B cell (primary cell): ENCODE measurements around the gene SPON2. TPM values are rescaled to one million over a fixed set of nuclear protein-coding genes. Genes with fewer than 3 reads are reported as not detected.

Source experiments
- ATAC-seq: fragments of 200-7000 bp; cut with Tn5 transposase; one replicate; pipeline ENCODE4 v1.10.0; 2021; ENCODE audit warnings: low read depth, mild to moderate bottlenecking, moderate number of reproducible peaks, moderate library complexity
- CTCF ChIA-PET: fragments of 350-600 bp; sonication (Branson Sonifier 250); formaldehyde crosslinking; loops from one replicate; lab custom pipeline; 2021; ENCODE audit warnings: antibody characterized with exemption, inconsistent platforms; lab: Charles Lee
- POLR2A ChIA-PET: fragments of 350-600 bp; sonication (Branson Sonifier 250); formaldehyde crosslinking; loops from one replicate; lab custom pipeline; 2021; ENCODE audit warnings: antibody characterized with exemption; lab: Charles Lee
- DNase-seq: peaks from one replicate; pipeline ENCODE4 v3.0.0; 2013
- H2AFZ ChIP-seq: 2 replicates; pipeline ENCODE4 v1.6.1; 2012; ENCODE audit warnings: mild to moderate bottlenecking, low read depth, low read length; ENCODE audit not compliant: insufficient read depth, poor library complexity, severe bottlenecking
- H3K27ac ChIP-seq, 2 donors: 1 replicate in 1 of 2; 2 replicates in 1 of 2; pipeline ENCODE4 v1.5.1; 2012 to 2013; ENCODE audit warnings: low read length in 2 of 2, mild to moderate bottlenecking in 2 of 2, moderate library complexity in 1 of 2
- H3K27me3 ChIP-seq, 4 experiments: fragments of 200-600 bp in 1 of 4; sonication (generic) in 1 of 4; replicated peaks in 1 of 4; 1 replicate in 2 of 4; 2 replicates in 2 of 4; pipeline versions ENCODE4 v1.6.1 to v1.7.0; 2013 to 2016; ENCODE audit warnings: low read length in 3 of 4, mild to moderate bottlenecking in 2 of 4, mixed read lengths in 1 of 4, moderate library complexity in 1 of 4; ENCODE audit not compliant: insufficient read depth in 4 of 4, control insufficient read depth in 3 of 4; ENCODE audit errors: control extremely low read depth in 1 of 4
- H3K36me3 ChIP-seq, 2 experiments: replicated peaks in 1 of 2; 1 replicate in 1 of 2; 2 replicates in 1 of 2; pipeline versions ENCODE4 v1.6.1 to v1.7.1; 2013; ENCODE audit warnings: low read length in 1 of 2; ENCODE audit not compliant: insufficient read depth in 2 of 2, control insufficient read depth in 1 of 2; ENCODE audit errors: control extremely low read depth in 1 of 2, extremely low read depth in 1 of 2
- H3K4me1 ChIP-seq, 2 donors: fragments of 200-600 bp in 1 of 2; sonication (generic) in 1 of 2; 1 replicate in 1 of 2; 2 replicates in 1 of 2; pipeline versions ENCODE4 v1.5.1 to v1.6.1; 2013 to 2017; ENCODE audit warnings: low read length in 2 of 2; ENCODE audit not compliant: control insufficient read depth in 2 of 2, insufficient read depth in 2 of 2
- H3K4me2 ChIP-seq: replicated peaks from 2 replicates; pipeline ENCODE3; 2012; ENCODE audit warnings: mild to moderate bottlenecking, low read depth, low read length; ENCODE audit not compliant: poor library complexity, severe bottlenecking
- H3K4me3 ChIP-seq, 5 experiments: fragments of 200-600 bp in 1 of 5; sonication (generic) in 1 of 5; 1 replicate in 3 of 5; 2 replicates in 2 of 5; pipeline versions ENCODE4 v1.5.1 to v1.7.0; 2011 to 2016; ENCODE audit warnings: low read length in 4 of 5, mild to moderate bottlenecking in 4 of 5, low read depth in 2 of 5, control low read depth in 1 of 5, moderate library complexity in 1 of 5; ENCODE audit not compliant: insufficient read depth in 1 of 5; ENCODE audit errors: control extremely low read depth in 1 of 5, extremely low read depth in 1 of 5
- H3K79me2 ChIP-seq: fragments of 200-600 bp; sonication (generic); one replicate; pipeline ENCODE4 v1.6.0; 2016; ENCODE audit warnings: low read length; ENCODE audit not compliant: control insufficient read depth, insufficient read depth
- H3K9ac ChIP-seq: fragments of 200-600 bp; sonication (generic); 2 replicates; pipeline ENCODE4 v1.6.1; 2017; ENCODE audit warnings: mild to moderate bottlenecking, low read length, moderate library complexity
- H3K9me3 ChIP-seq, 3 donors: one replicate each; pipeline versions ENCODE4 v1.6.1 to v1.7.1; 2013; ENCODE audit warnings: low read length in 2 of 3; ENCODE audit not compliant: control insufficient read depth in 2 of 3, insufficient read depth in 1 of 3; ENCODE audit errors: control extremely low read depth in 1 of 3
- H4K20me1 ChIP-seq: 2 replicates; pipeline ENCODE4 v1.6.0; 2012; ENCODE audit warnings: mild to moderate bottlenecking, low read length; ENCODE audit not compliant: insufficient read depth, control insufficient read depth, poor library complexity, severe bottlenecking
- H3K27ac Mint-ChIP-seq: one replicate; pipeline ENCODE4 v1.8.0; 2021; ENCODE audit warnings: mixed read lengths
- H3K27me3 Mint-ChIP-seq: one replicate; pipeline ENCODE4 v1.8.0; 2021; ENCODE audit warnings: mixed read lengths
- H3K4me1 Mint-ChIP-seq: one replicate; pipeline ENCODE4 v1.8.0; 2021; ENCODE audit warnings: mixed read lengths
- H3K4me3 Mint-ChIP-seq: one replicate; pipeline ENCODE4 v1.8.0; 2021; ENCODE audit warnings: mixed read lengths
- H3K9me3 Mint-ChIP-seq: one replicate; pipeline ENCODE4 v1.8.0; 2022; ENCODE audit warnings: mixed read lengths; ENCODE audit not compliant: insufficient read depth
- EZH2 ChIP-seq: IDR thresholded peaks from 2 replicates; pipeline ENCODE4 v1.6.1; 2012; ENCODE audit warnings: borderline replicate concordance, low read depth, mild to moderate bottlenecking, moderate library complexity, low read length; ENCODE audit not compliant: insufficient read depth, poor library complexity, severe bottlenecking
- WGBS: methylation state at CpG from one replicate; pipeline ENCODE4 v1.1.5; 2013; ENCODE audit warnings: missing lambda C conversion rate; ENCODE audit not compliant: insufficient coverage; 5-methylcytosine and 5-hydroxymethylcytosine counted together
- intact Hi-C: fragments of 100-400 bp; cut with micrococcal nuclease; formaldehyde crosslinking; loops from one replicate; pipeline ENCODE4 v1.10.0; 2022
- polyA plus RNA-seq: library from polyadenylated mRNA; depleted of rRNA; stranded (reverse); fragments of >200 nt; gene quantifications from 2 replicates; pipeline ENCODE4 v1.2.3, GENCODE V29; 2012
- total RNA-seq, 2 donors: library from RNA; stranded (reverse); fragments of 120-200 nt in 1 of 2; gene quantifications; 1 replicate in 1 of 2; 2 replicates in 1 of 2; pipeline versions ENCODE4 v1.2.3 to v1.2.4, GENCODE V29; 2013 to 2022
- TF ChIP-seq, protein P1 (sequence below): fragments of 200-600 bp; IDR thresholded peaks from one replicate; pipeline ENCODE4 v1.8.0; 2022; ENCODE audit warnings: antibody characterized with exemption, mild to moderate bottlenecking

SPON2 gene
- total and polyA plus RNA-seq, 2 donors (not counting 1 experiment from before 2014, with no cell fraction given), result 3.8 to 5.1 TPM

DNA sequence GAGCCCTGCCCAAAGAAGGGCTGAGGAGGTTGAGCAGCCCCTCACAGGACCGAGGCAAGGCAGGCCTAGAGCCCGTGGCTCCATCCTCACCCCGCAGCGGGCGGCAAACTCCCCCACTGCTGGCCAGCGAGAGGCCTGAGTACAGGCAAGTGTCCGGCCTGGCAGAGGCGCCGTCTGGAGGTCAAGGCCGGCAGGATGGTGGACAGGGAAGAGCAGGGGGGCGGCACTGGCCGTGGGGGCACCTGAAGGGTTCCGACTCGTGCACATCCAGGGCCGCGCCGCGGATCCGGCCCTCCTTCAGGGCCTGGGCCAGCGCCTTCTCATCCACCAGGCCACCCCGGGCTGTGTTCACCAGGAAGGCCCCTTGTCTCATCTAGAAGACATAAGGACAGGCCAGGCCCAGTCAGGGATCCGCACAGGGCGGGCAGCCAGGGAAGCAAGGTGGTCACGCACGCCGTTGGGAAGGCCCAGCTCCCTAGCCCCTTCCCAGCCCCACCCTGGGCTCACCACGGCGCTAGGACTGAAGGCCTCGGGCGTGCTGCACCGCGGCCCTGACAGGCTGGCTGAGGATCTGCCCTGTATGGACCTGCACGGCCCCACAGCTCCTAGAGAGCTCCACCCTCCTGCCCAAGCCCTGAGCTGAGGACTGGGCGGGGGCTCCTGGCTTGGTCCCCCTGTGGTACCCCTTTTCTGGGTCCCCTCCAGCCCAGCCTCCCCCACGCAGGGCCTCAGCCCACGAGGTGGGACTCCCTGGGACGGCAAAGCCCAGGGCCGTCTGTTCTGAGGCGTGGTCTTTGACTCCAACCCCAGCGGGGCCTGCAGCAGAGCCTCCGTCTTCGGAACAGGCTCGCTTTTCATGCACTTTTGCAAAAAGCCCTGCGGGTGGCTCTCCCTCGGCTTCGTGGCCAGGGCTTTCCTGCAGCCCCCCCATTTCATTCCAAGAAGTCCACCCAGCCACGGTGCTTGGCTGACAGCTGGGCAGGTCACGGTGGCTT lies 42.0 kb upstream of the SPON2 start:
- H2AFZ ChIP-seq, result no peak overlapping the region
- no peak overlapping the region for H3K27ac Mint-ChIP-seq
- H3K9me3 Mint-ChIP-seq, result no peaks in the 10 kb centered on the region
- POLR2A ChIA-PET, result no interaction called here
- ATAC-seq (no peak), DNase-seq (no peak)
- H3K27me3 Mint-ChIP-seq, result no peaks in the 10 kb centered on the region
- peaks cover 40% of the 10 kb centered on the region for H3K4me1 Mint-ChIP-seq
- 95% methylated on average over 46 of the region's 48 CpGs for whole genome bisulfite sequencing
- H3K27me3 ChIP-seq, result no peaks in the 10 kb centered on the region
- no peak overlapping the region for H3K27ac ChIP-seq
- no peak for TF ChIP-seq EZH2
- TF ChIP-seq, protein P1, sequence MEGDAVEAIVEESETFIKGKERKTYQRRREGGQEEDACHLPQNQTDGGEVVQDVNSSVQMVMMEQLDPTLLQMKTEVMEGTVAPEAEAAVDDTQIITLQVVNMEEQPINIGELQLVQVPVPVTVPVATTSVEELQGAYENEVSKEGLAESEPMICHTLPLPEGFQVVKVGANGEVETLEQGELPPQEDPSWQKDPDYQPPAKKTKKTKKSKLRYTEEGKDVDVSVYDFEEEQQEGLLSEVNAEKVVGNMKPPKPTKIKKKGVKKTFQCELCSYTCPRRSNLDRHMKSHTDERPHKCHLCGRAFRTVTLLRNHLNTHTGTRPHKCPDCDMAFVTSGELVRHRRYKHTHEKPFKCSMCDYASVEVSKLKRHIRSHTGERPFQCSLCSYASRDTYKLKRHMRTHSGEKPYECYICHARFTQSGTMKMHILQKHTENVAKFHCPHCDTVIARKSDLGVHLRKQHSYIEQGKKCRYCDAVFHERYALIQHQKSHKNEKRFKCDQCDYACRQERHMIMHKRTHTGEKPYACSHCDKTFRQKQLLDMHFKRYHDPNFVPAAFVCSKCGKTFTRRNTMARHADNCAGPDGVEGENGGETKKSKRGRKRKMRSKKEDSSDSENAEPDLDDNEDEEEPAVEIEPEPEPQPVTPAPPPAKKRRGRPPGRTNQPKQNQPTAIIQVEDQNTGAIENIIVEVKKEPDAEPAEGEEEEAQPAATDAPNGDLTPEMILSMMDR, result no peak
- CTCF ChIA-PET, result no interaction called here
- H4K20me1 ChIP-seq, result peaks cover 65% of the 10 kb centered on the region
- no peak overlapping the region for H3K4me2 ChIP-seq
- no peak overlapping the region for H3K9ac ChIP-seq
- H3K36me3 ChIP-seq, result peaks cover 0 to 58% of the 10 kb centered on the region in 2 experiments
- peaks cover 40% of the 10 kb centered on the region for H3K79me2 ChIP-seq
- intact Hi-C loops, result no loop called here
- H3K9me3 ChIP-seq, result no peaks in the 10 kb centered on the region
- H3K4me3 ChIP-seq, result no peak overlapping the region
- no peak overlapping the region for H3K4me3 Mint-ChIP-seq
- H3K4me1 ChIP-seq, result peaks cover 31 to 49% of the 10 kb centered on the region in 2 donors
